ENCODE results near the gene ARID1B. TPM values are rescaled to one million over a fixed set of nuclear protein-coding genes. Genes with fewer than 3 reads are reported as not detected.

The ARID1B gene
- total and polyA plus RNA-seq, 2 donors (not counting 1 experiment from before 2014, with no cell fraction given): 47.2 to 280 TPM

GRCh38 chr6:157215717-157216116 is 438.5 kb downstream of the ARID1B start:
- no peak overlapping the region for H3K4me3 Mint-ChIP-seq

GRCh38 chr6:157216570-157216969 is 439.4 kb downstream of the ARID1B start:
- TF ChIP-seq EZH2 (IDR thresholded peaks at IDR 0.05; ENCODE audit: borderline replicate concordance, insufficient read depth, low read depth, low read length, poor library complexity, severe bottlenecking) (no peak), CTCF (IDR thresholded peaks at IDR 0.05) (no peak)
- H3K4me3 ChIP-seq (ENCODE audit: control extremely low read depth in 1 of 5, extremely low read depth in 1 of 5, insufficient read depth in 1 of 5, low read depth in 2 of 5, low read length in 4 of 5): no peak overlapping the region
- peaks cover 0 to 6% (median 0%) of the 10 kb centered on the region in 3 donors for H3K9me3 ChIP-seq (ENCODE audit: control extremely low read depth in 1 of 3, control insufficient read depth in 2 of 3, insufficient read depth in 1 of 3, low read length in 2 of 3)
- CTCF ChIA-PET: no interaction called here
- no peaks in the 10 kb centered on the region for H3K27me3 ChIP-seq (replicated peaks in 1 of 4; ENCODE audit: control extremely low read depth in 1 of 4, control insufficient read depth in 3 of 4, insufficient read depth in 4 of 4, low read length in 3 of 4)
- no peak overlapping the region for H3K4me2 ChIP-seq (replicated peaks; ENCODE audit: low read depth, low read length, poor library complexity, severe bottlenecking)
- no peaks in the 10 kb centered on the region for H4K20me1 ChIP-seq (ENCODE audit: control insufficient read depth, insufficient read depth, low read length, poor library complexity, severe bottlenecking)
- intact Hi-C loops (cut with micrococcal nuclease): no loop called here
- Mint-ChIP-seq H3K9me3 (ENCODE audit: insufficient read depth) (no peaks in the 10 kb centered on the region), H3K27me3 (no peaks in the 10 kb centered on the region), H3K27ac (no peak overlapping the region), H3K4me1 (peaks cover 11% of the 10 kb centered on the region), H3K4me3 (no peak overlapping the region)
- DNase-seq (no peak), ATAC-seq (ENCODE audit: low read depth) (no peak)
- peaks cover 9% of the 10 kb centered on the region in 2 donors for H3K4me1 ChIP-seq (ENCODE audit: control insufficient read depth in 2 of 2, insufficient read depth in 2 of 2, low read length in 2 of 2)
- no peaks in the 10 kb centered on the region for H3K36me3 ChIP-seq (replicated peaks in 1 of 2; ENCODE audit: control extremely low read depth in 1 of 2, control insufficient read depth in 1 of 2, extremely low read depth in 1 of 2, insufficient read depth in 2 of 2, low read length in 1 of 2)
- no peaks in the 10 kb centered on the region for H3K79me2 ChIP-seq (ENCODE audit: control insufficient read depth, insufficient read depth, low read length)
- H3K27ac ChIP-seq (ENCODE audit: low read length in 2 of 2): no peak overlapping the region
- POLR2A ChIA-PET: no interaction called here
- H3K9ac ChIP-seq (ENCODE audit: low read length): no peak overlapping the region
- WGBS (ENCODE audit: insufficient coverage): 86% methylated on average over 5 of the region's 5 CpGs
- no peak overlapping the region for H2AFZ ChIP-seq (ENCODE audit: insufficient read depth, low read depth, low read length, poor library complexity, severe bottlenecking)

More at GRCh38 chr6:157215717-157216116, 438.5 kb downstream of the ARID1B start:
- peaks cover 4% of the 10 kb centered on the region for H3K4me1 Mint-ChIP-seq
- H3K36me3 ChIP-seq (replicated peaks in 1 of 2; ENCODE audit: control extremely low read depth in 1 of 2, control insufficient read depth in 1 of 2, extremely low read depth in 1 of 2, insufficient read depth in 2 of 2, low read length in 1 of 2): no peaks in the 10 kb centered on the region
- ChIA-PET CTCF (no interaction called here), POLR2A (no interaction called here)
- no peak overlapping the region for H3K27ac Mint-ChIP-seq
- H2AFZ ChIP-seq (ENCODE audit: insufficient read depth, low read depth, low read length, poor library complexity, severe bottlenecking): no peak overlapping the region
- no peaks in the 10 kb centered on the region for H3K79me2 ChIP-seq (ENCODE audit: control insufficient read depth, insufficient read depth, low read length)
- DNase-seq (no peak), ATAC-seq (ENCODE audit: low read depth) (no peak)
- H3K9me3 ChIP-seq (ENCODE audit: control extremely low read depth in 1 of 3, control insufficient read depth in 2 of 3, insufficient read depth in 1 of 3, low read length in 2 of 3): peaks cover 0 to 6% (median 0%) of the 10 kb centered on the region in 3 donors
- no peak overlapping the region for H3K9ac ChIP-seq (ENCODE audit: low read length)
- intact Hi-C loops (cut with micrococcal nuclease): no loop called here
- no peaks in the 10 kb centered on the region for H3K9me3 Mint-ChIP-seq (ENCODE audit: insufficient read depth)
- H4K20me1 ChIP-seq (ENCODE audit: control insufficient read depth, insufficient read depth, low read length, poor library complexity, severe bottlenecking): no peaks in the 10 kb centered on the region
- H3K27ac ChIP-seq (ENCODE audit: low read length in 2 of 2): no peak overlapping the region
- no peaks in the 10 kb centered on the region for H3K27me3 ChIP-seq (replicated peaks in 1 of 4; ENCODE audit: control extremely low read depth in 1 of 4, control insufficient read depth in 3 of 4, insufficient read depth in 4 of 4, low read length in 3 of 4)
- no peak overlapping the region for H3K4me2 ChIP-seq (replicated peaks; ENCODE audit: low read depth, low read length, poor library complexity, severe bottlenecking)
- TF ChIP-seq CTCF (IDR thresholded peaks at IDR 0.05): no peak
- no peak for TF ChIP-seq EZH2 (IDR thresholded peaks at IDR 0.05; ENCODE audit: borderline replicate concordance, insufficient read depth, low read depth, low read length, poor library complexity, severe bottlenecking)
- peaks cover 2% of the 10 kb centered on the region in 2 donors for H3K4me1 ChIP-seq (ENCODE audit: control insufficient read depth in 2 of 2, insufficient read depth in 2 of 2, low read length in 2 of 2)
- H3K4me3 ChIP-seq (ENCODE audit: control extremely low read depth in 1 of 5, extremely low read depth in 1 of 5, insufficient read depth in 1 of 5, low read depth in 2 of 5, low read length in 4 of 5): no peak overlapping the region
- H3K27me3 Mint-ChIP-seq: no peaks in the 10 kb centered on the region
- WGBS (ENCODE audit: insufficient coverage): no CpG with 5 or more reads among the region's 2 CpGs
